HG03175 (cell line): ENCODE data around the gene EXOC8.

Source experiments
- ATAC-seq: cut with Tn5 transposase; IDR thresholded peaks from one replicate; pipeline ENCODE4 v1.9.1; 2021; ENCODE audit warnings: mild to moderate bottlenecking, moderate library complexity; ENCODE audit not compliant: unreplicated experiment

Gene EXOC8

GRCh38 chr1:231318015-231318355 lies 19.7 kb downstream of the EXOC8 start:
- no peak for ATAC-seq

DNA sequence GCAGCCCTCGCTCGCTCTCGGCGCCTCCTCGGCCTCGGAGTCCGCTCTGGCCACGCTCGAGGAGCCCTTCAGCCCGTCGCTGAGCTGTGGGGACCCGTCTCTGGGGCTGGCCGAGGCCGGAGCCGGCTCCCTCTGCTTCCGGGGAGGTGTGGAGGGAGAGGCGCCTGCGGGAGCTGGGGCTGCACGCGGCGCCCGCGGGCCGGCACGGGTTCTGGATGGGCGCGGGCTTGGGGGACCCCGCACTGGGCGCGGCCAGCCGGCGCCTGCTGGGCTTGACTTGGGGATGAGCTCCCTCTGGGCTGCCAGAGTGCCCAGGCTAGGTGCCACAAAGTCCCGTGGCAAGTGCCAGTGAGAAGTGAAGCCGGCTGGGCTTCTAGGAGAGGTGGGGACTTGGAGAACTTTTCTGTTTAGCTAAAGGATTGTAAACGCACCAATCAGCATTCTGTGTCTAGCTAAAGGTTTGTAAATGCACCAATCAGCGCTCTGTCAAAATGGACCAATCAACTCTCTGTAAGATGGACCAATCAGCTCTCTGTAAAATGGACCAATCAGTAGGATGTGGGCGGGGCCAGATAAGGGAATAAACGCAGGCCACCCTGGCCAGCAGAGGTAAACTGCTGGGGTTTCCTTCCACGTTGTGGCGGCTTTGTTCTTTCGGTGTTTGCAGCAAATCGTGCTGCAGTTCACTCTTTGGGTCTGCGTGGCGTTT lies 20.2 kb downstream of the EXOC8 start:
- ATAC-seq: no peak

DNA sequence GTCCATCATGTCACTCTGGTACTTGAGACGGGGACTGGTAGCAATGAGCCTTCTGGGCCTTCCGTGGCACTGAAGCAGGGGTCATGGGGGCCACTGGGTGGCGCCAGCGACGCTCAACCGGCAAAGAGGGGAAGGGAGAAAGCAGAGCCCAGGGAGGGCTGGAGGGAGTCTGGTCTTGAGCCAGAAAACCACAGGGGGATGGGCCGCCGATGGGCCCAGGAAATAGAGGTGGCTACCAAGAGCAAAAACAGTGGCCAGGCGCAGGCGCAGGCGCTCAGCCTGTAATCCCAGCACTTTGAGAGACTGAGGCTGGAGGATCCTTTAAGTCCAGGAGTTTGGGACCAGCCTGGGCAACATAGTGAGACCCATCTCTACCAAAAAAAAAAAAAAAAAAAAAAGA lies 21.8 kb downstream of the EXOC8 start:
- ATAC-seq: peak; percentile 97

GRCh38 chr1:231313661-231314060 lies 24.0 kb downstream of the EXOC8 start:
- no peak for ATAC-seq

GRCh38 chr1:231312432-231312788 lies 25.2 kb downstream of the EXOC8 start:
- ATAC-seq: no peak

DNA sequence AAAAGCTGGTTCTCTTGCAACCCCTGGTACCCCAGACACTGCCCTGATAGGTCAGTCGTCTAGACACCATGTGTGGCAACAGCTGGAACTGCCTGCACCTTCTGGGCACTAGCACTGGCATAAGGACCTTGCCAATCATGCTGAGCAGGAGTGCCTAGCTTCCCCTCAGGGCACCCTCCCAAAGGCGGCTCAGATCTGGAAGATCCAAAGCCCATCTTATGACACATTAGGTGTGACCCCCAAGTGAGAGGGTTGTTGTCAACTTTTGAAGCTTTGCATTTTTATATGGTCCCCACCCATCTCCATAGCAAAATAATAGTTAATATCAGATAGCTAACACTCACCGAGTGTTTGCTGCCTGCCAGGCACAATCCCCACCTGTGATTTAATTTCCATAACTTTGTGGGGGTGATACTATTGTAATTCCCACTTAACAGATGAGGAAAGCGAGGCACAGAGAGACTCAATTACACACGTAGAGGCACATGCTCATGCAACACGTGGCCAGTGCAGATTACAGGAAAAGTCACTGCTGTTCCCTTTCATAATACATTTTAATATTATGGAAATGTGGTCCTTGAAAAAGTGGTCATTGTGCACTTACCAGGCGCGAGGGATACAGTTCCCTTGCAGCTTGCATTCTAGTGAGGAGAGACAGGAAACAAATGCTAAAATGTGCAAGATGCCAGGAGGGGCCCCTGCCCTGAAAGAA lies 25.8 kb downstream of the EXOC8 start:
- ATAC-seq: no peak

- no peak for ATAC-seq
These were observed 27.2 kb downstream of the EXOC8 start for GRCh38 chr1:231310391-231310934.

DNA sequence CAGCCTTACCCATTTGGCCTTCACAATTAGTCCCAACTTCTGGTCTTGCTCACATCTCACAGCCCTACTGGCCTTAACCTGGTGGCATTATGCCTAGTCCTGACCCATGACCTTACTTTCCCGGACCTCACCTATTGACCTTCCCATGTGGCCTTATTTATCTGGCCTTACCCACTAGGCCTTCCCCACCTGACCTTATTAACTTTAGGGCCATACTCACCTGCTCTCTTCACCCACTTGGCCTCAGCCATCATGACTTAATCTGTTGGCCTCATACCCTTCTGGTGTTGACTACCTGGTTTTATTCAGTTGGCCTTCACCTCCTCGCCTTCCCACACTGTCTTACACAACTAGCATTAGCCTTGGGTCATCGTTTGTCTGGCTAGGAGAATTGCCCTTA lies 35.7 kb downstream of the EXOC8 start:
- ATAC-seq: no peak

DNA sequence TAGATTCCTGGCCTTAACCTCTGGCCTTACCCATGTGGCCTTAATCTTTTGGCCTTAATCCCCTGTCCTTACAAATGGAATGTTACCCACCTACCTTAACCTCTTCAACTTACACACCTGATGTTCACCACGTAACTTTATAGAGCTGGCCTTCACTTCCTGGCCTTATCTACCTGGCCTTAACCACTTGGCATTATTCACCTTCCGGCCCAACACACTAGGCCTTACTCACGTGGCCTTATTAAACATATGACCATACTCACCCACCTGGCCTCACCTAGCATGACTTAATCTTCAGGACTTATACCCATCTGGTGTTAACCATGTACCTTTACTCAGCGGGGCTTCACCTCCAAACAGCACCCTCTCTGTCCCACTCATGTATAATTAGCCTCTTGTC lies 41.7 kb downstream of the EXOC8 start:
- ATAC-seq: no peak

GRCh38 chr1:231286603-231287002 lies 51.0 kb downstream of the EXOC8 start:
- ATAC-seq: no peak

DNA sequence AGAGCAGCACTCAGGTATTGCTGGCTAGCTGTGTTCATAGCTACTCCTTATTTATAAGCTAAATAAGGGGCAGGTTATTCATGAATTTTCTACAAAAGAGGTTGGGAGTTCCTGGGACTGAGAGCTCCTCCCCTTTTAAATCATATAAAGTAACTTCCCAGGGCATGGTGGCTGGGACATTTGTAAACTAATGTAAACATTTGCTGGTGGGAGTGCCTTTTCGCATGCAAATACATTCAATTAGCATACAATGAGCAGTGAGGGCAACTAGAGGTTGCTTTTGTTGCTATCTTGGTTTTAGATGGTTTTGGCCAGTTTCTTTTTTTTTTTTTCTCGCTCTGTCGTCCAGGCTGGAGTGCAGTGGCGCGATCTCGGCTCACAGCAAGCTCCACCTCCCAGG lies 53.2 kb downstream of the EXOC8 start:
- no peak for ATAC-seq
